K562 (cell line): ENCODE results near the gene VSIG2. TPM values are rescaled to one million over a fixed set of nuclear protein-coding genes. Genes with fewer than 3 reads are reported as not detected.

Experiments
- ATAC-seq: fragments of 200-7000 bp; cut with Tn5 transposase; 3 replicates; pipeline ENCODE4 v1.9.1; 2020; ENCODE audit warnings: moderate library complexity
- BruUV-seq: library from RNA; stranded (reverse); fragments of 400-500 nt; replicated peaks from 2 replicates; lab custom pipeline; 2021; lab: Mats Ljungman, UMichigan
- CTCF ChIA-PET: fragments of 300-600 bp; formaldehyde crosslinking; extraction: SDS; loops from one replicate; lab custom pipeline; 2021; ENCODE audit warnings: low intra/inter-chr PET ratio; lab: Yijun Ruan, JAX
- POLR2A ChIA-PET: fragments of 300-600, 350-650 bp; sonication (Branson Sonifier 250); formaldehyde crosslinking; extraction: SDS; loops from one replicate; lab custom pipeline; 2021; ENCODE audit warnings: antibody characterized with exemption, inconsistent platforms; lab: Yijun Ruan, JAX
- DNase-seq, 4 experiments: peaks; one replicate each; pipeline versions ENCODE4 v3.0.0 to v3.0.0-alpha.2; 2011 to 2018; ENCODE audit warnings: low spot score in 3 of 4, mixed read lengths in 3 of 4; ENCODE audit errors: extremely low read depth in 1 of 4
- FAIRE-seq: peaks from 2 replicates; lab custom pipeline; 2011; peaks lifted over from hg19 to GRCh38; lab: Jason Lieb, UNC
- H2AFZ ChIP-seq: 2 replicates; pipeline ENCODE4 v1.6.0; 2011; ENCODE audit warnings: low read depth, low read length, control low read depth, inconsistent platforms
- H3K27ac ChIP-seq: fragments of 200-600 bp; 3 replicates; pipeline ENCODE4 v1.8.0; 2011; ENCODE audit warnings: low read depth, mild to moderate bottlenecking, control low read depth, inconsistent platforms, low read length, moderate library complexity, mixed read lengths; ENCODE audit errors: extremely low read depth
- H3K27me3 ChIP-seq, 2 experiments: fragments of 300-600 bp in 1 of 2; 2 replicates in 1 of 2; 3 replicates in 1 of 2; pipeline versions ENCODE4 v1.6.0 to v1.8.0; 2011; ENCODE audit warnings: inconsistent platforms in 2 of 2, low read length in 2 of 2, mild to moderate bottlenecking in 1 of 2, mixed read lengths in 1 of 2, moderate library complexity in 1 of 2; ENCODE audit not compliant: control insufficient read depth in 2 of 2, insufficient read depth in 2 of 2
- H3K36me3 ChIP-seq: fragments of 300-600 bp; 3 replicates; pipeline ENCODE4 v1.8.0; 2011; ENCODE audit warnings: mild to moderate bottlenecking, low read length, inconsistent platforms; ENCODE audit not compliant: control insufficient read depth, insufficient read depth
- H3K4me1 ChIP-seq, 2 experiments: fragments of 200-600 bp in 1 of 2; replicated peaks in 1 of 2; 2 replicates in 1 of 2; 3 replicates in 1 of 2; pipeline versions ENCODE4 v1.5.1 to v1.8.0; 2011; ENCODE audit warnings: inconsistent platforms in 2 of 2, low read length in 2 of 2, mild to moderate bottlenecking in 1 of 2, mixed read lengths in 1 of 2, moderate library complexity in 1 of 2; ENCODE audit not compliant: control insufficient read depth in 2 of 2, insufficient read depth in 2 of 2
- H3K4me2 ChIP-seq: 2 replicates; pipeline ENCODE4 v1.6.1; 2011; ENCODE audit warnings: low read length, control low read depth, inconsistent platforms, mixed read lengths; ENCODE audit not compliant: insufficient read depth
- H3K4me3 ChIP-seq: fragments of 200-600 bp; sonication (generic), shearing (Covaris generic); 2 replicates; pipeline ENCODE4 v1.5.1; 2016; ENCODE audit warnings: control low read depth, inconsistent platforms
- H3K79me2 ChIP-seq: fragments of 200-600 bp; 3 replicates; pipeline ENCODE4 v1.8.0; 2011; ENCODE audit warnings: low read length, inconsistent platforms; ENCODE audit not compliant: control insufficient read depth, insufficient read depth
- H3K9ac ChIP-seq, 2 experiments: 2 replicates each; pipeline versions ENCODE4 v1.6.0 to v1.6.1; 2011; ENCODE audit warnings: low read depth in 2 of 2, low read length in 2 of 2, control low read depth in 1 of 2, inconsistent platforms in 1 of 2, mild to moderate bottlenecking in 1 of 2, mixed read lengths in 1 of 2; ENCODE audit not compliant: insufficient read depth in 1 of 2
- H3K9me1 ChIP-seq: one replicate; pipeline ENCODE4 v1.6.0; 2011; ENCODE audit warnings: inconsistent platforms, mild to moderate bottlenecking, low read length, moderate library complexity; ENCODE audit not compliant: control insufficient read depth, insufficient read depth
- H3K9me3 ChIP-seq: replicated peaks from 2 replicates; pipeline ENCODE4 v1.5.1; 2011; ENCODE audit warnings: low read depth, low read length, inconsistent platforms; ENCODE audit not compliant: control insufficient read depth, insufficient read depth
- H4K20me1 ChIP-seq: replicated peaks from 2 replicates; pipeline ENCODE4 v1.6.1; 2011; ENCODE audit warnings: low read length, inconsistent platforms, mixed read lengths; ENCODE audit not compliant: control insufficient read depth, insufficient read depth
- NFE2L1 ChIP-seq: fragments of 450-650 bp; IDR thresholded peaks from 2 replicates; pipeline ENCODE4 v1.6.1; 2016; ENCODE audit warnings: missing genetic modification characterization, low read depth, mild to moderate bottlenecking, missing compliant biosample characterization, moderate library complexity, borderline replicate concordance
- PRDM10 ChIP-seq: fragments of 450-650 bp; IDR thresholded peaks from 2 replicates; pipeline ENCODE4 v1.6.1; 2018; ENCODE audit not compliant: partially characterized antibody
- RHOXF2B ChIP-seq: fragments of 250-450 bp; sonication (Bioruptor Pico); conservative IDR thresholded peaks from 2 replicates; pipeline ENCODE4 v1.5.1; 2021
- SPI1 ChIP-seq: IDR thresholded peaks from 2 replicates; pipeline ENCODE4 v1.6.1; 2011; ENCODE audit warnings: low read depth, low read length, control low read depth, borderline replicate concordance
- USF1 ChIP-seq: sonication (generic); formaldehyde crosslinking; IDR thresholded peaks from 2 replicates; pipeline ENCODE4 v1.9.0; 2022; ENCODE audit warnings: mild to moderate bottlenecking, missing genetic modification reagents
- WGBS: fragments of 100-300 bp; shearing (Covaris generic); methylation state at CpG from one replicate; pipeline ENCODE4 v1.1.6; 2016; ENCODE audit warnings: low coverage, mixed read lengths; ENCODE audit not compliant: insufficient coverage; ENCODE audit errors: missing lambda C conversion rate; 5-methylcytosine and 5-hydroxymethylcytosine counted together
- in situ Hi-C: fragments of 300-500 bp; cut with MboI; formaldehyde crosslinking; loops from 4 replicates; pipeline ENCODE4 v1.15.0; 2018; ENCODE audit warnings: inconsistent platforms, mixed read lengths
- intact Hi-C: fragments of 100-400 bp; cut with micrococcal nuclease; formaldehyde crosslinking; loops from 2 replicates; pipeline ENCODE4 v1.14.2; 2022
- polyA plus RNA-seq, 8 experiments: library from polyadenylated mRNA; depleted of rRNA in 4 of 8; stranded (reverse) in 5 of 8; unstranded in 3 of 8; fragments of >200 nt; fragmentation: Nextera tagmentation in 2 of 8; fragmentation: Illumina TruSeq in 1 of 8; extraction: Ambion mirVana in 2 of 8; extraction: Trizol in 1 of 8; gene quantifications; 2 replicates each; pipeline versions ENCODE4 v1.2.1 to v1.2.3, GENCODE V29; 2011 to 2014; ENCODE audit warnings: inconsistent platforms in 1 of 8, missing spikeins in 1 of 8
- total RNA-seq, 7 experiments: library from RNA; depleted of rRNA in 6 of 7; stranded (reverse); fragments of >200 nt in 6 of 7; fragmentation: Illumina TruSeq in 2 of 7; extraction: Trizol in 2 of 7; gene quantifications; 2 replicates each; pipeline versions ENCODE4 v1.2.1 to v1.2.3, GENCODE V29; 2011 to 2021; ENCODE audit warnings: low replicate concordance in 1 of 7
- TF ChIP-seq, protein P1 (sequence below): sonication (generic); formaldehyde crosslinking; IDR thresholded peaks from 2 replicates; pipeline ENCODE4 v1.5.0; 2020; ENCODE audit warnings: missing genetic modification reagents

The VSIG2 gene
- total and polyA plus RNA-seq, 9 of the 15 experiments (the other 6 are each of a cell fraction or from before 2014, with no cell fraction given), result not detected

- Histone ChIP-seq H3K9me3 (no peaks in the 10 kb centered on the region), H3K79me2 (no peaks in the 10 kb centered on the region), H3K27ac (no peak overlapping the region), H3K9me1 (no peaks in the 10 kb centered on the region), H4K20me1 (no peaks in the 10 kb centered on the region), H3K4me2 (no peak overlapping the region), H3K27me3 (peaks cover 13 to 59% of the 10 kb centered on the region in 2 experiments; a peak in 4 of 5 replicates), H3K36me3 (no peaks in the 10 kb centered on the region), H3K9ac (no peak overlapping the region), H3K4me1 (peaks cover 11 to 15% of the 10 kb centered on the region in 2 experiments; a peak in 4 of 5 replicates), H2AFZ (no peak overlapping the region), H3K4me3 (no peak overlapping the region)
- intact Hi-C loops (no loop called here), in situ Hi-C loops (no loop called here)
- POLR2A ChIA-PET, result interaction anchor here (0.6 to 1.5 kb wide), 5 partner anchors 9 to 562 kb away, joined by 3 to 4 read pairs (median 3); partner anchors contain the start of genes SIAE and SPA17
- no TSS peak for BruUV-seq
- no peak for TF ChIP-seq NFE2L1
- TF ChIP-seq SPI1, result peak; percentile 96
- TF ChIP-seq RHOXF2B (CRISPR knock-in tag), result no peak
- DNase-seq, result no peak
- no peak for FAIRE-seq
- CTCF ChIA-PET, result no interaction called here
- peak; percentile 38; the same call in 2 of the 3 replicates for ATAC-seq
These were observed 1.1 kb upstream of the VSIG2 start for GRCh38 chr11:124753205-124753604.

- no peak overlapping the region for H3K4me3 ChIP-seq
- ATAC-seq (peak; percentile 18; the same call in 2 of the 3 replicates), FAIRE-seq (no peak)
- BruUV-seq, result no TSS peak
- in situ Hi-C loops, result no loop called here
- H3K27ac ChIP-seq, result no peak overlapping the region
- TF ChIP-seq PRDM10, result no peak
- TF ChIP-seq, protein P1, sequence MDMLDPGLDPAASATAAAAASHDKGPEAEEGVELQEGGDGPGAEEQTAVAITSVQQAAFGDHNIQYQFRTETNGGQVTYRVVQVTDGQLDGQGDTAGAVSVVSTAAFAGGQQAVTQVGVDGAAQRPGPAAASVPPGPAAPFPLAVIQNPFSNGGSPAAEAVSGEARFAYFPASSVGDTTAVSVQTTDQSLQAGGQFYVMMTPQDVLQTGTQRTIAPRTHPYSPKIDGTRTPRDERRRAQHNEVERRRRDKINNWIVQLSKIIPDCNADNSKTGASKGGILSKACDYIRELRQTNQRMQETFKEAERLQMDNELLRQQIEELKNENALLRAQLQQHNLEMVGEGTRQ, result peak; percentile 60
- TF ChIP-seq USF1 (CRISPR knock-in tag), result 0 out of 2 replicates have a peak, but pooled peaks have one; percentile 10
- TF ChIP-seq, all 486 proteins: peak for 2
- H3K79me2 ChIP-seq, result no peaks in the 10 kb centered on the region
- H3K36me3 ChIP-seq, result no peaks in the 10 kb centered on the region
- DNase-seq, result no peak
- ChIA-PET CTCF (no interaction called here), POLR2A (interaction anchor here (0.6 to 1.5 kb wide), 3 partner anchors 8 to 563 kb away, joined by 3 to 4 read pairs (median 3); no protein-coding TSS in a partner anchor)
- WGBS, result 23% methylated on average over 10 of the region's 10 CpGs
- no peak overlapping the region for H3K4me2 ChIP-seq
- peaks cover 11 to 14% of the 10 kb centered on the region in 2 experiments; a peak in 3 of 5 replicates for H3K4me1 ChIP-seq
- no peaks in the 10 kb centered on the region for H3K9me3 ChIP-seq
- peaks cover 13 to 57% of the 10 kb centered on the region in 2 experiments; a peak in 4 of 5 replicates for H3K27me3 ChIP-seq
- H2AFZ ChIP-seq, result peak overlapping the region; percentile 22; the same call in 1 of the 2 replicates
- H4K20me1 ChIP-seq, result no peaks in the 10 kb centered on the region
- 0 out of 4 replicates have a peak overlapping the region, but pooled peaks of 1 of the 2 experiments have one; percentile 2 for H3K9ac ChIP-seq
- H3K9me1 ChIP-seq, result no peaks in the 10 kb centered on the region
- intact Hi-C loops, result no loop called here
These were observed 532 bp upstream of the VSIG2 start for GRCh38 chr11:124752471-124753102.
